Erythroblast (primary cell): ENCODE data around the gene RNF38.

Experiments used
- GATA1 ChIP-seq: IDR thresholded peaks from 2 replicates; pipeline ENCODE4 v1.6.1; 2011; ENCODE audit warnings: low read depth, mild to moderate bottlenecking, control low read depth, low read length, moderate library complexity
- POLR2A ChIP-seq: IDR thresholded peaks from 2 replicates; pipeline ENCODE4 v1.6.1; 2011; ENCODE audit warnings: mild to moderate bottlenecking, low read length

DNA sequence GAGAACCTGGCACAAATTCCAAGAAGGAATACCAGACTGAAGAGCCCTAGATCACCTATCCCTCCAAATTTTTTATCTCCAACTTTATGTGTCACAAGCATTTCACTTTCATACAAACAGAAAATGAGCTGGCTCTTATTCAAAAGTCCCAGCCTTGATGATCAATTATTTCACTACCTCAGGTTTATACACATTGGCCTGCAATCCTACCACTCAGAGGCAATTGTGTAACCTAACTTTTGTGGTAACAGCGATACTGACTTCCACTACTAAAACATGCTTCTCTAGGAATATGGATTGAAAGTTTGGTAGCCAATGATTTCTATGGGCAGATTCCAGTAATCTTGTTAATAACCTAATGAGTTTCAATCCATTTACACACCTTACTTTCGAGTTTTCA, 10.5 kb downstream of the RNF38 start:
- TF ChIP-seq POLR2A = no peak
- TF ChIP-seq GATA1 = no peak
